ENCODE data around the gene OPN1MW3.
"Not testable (repeated sequence)": the region's sequence is repeated elsewhere in the genome, so short reads cannot be mapped to it uniquely, and the experiment has no call there.

Gene OPN1MW3

GRCh38 chrX:154257282-154257681, at the start of gene OPN1MW3:
Gene OPN1MW3 (plus strand): TSS chrX:154257582. CDS start chrX:154257620, 38 bp downstream.
- not testable (repeated sequence) for DNase-seq (ENCODE audit: extremely low spot score, insufficient read length, low read depth); FAIRE-seq

- not testable (repeated sequence) for FAIRE-seq; DNase-seq (ENCODE audit: extremely low spot score, insufficient read length, low read depth)
Observed at GRCh38 chrX:154209670-154210418, 47.5 kb upstream of the OPN1MW3 start.

GRCh38 chrX:154211057-154211456, 46.3 kb upstream of the OPN1MW3 start:
- FAIRE-seq; DNase-seq (ENCODE audit: extremely low spot score, insufficient read length, low read depth): not testable (repeated sequence)

GRCh38 chrX:154211499-154211898, 45.9 kb upstream of the OPN1MW3 start:
- not testable (repeated sequence) for FAIRE-seq; DNase-seq (ENCODE audit: extremely low spot score, insufficient read length, low read depth)

- DNase-seq (ENCODE audit: extremely low spot score, insufficient read length, low read depth); FAIRE-seq: not testable (repeated sequence)
Observed at GRCh38 chrX:154219456-154219855, 37.9 kb upstream of the OPN1MW3 start, which contains the start of gene OPN1MW2. Gene OPN1MW2 (plus strand): TSS chrX:154219756. CDS start chrX:154219816, 60 bp downstream.

- DNase-seq (ENCODE audit: extremely low spot score, insufficient read length, low read depth); FAIRE-seq: not testable (repeated sequence)
Observed at GRCh38 chrX:154225292-154225691, 32.1 kb upstream of the OPN1MW3 start.

GRCh38 chrX:154226706-154227105, 30.7 kb upstream of the OPN1MW3 start:
- not testable (repeated sequence) for DNase-seq (ENCODE audit: extremely low spot score, insufficient read length, low read depth); FAIRE-seq

GRCh38 chrX:154231443-154231842, 25.9 kb upstream of the OPN1MW3 start:
- not testable (repeated sequence) for FAIRE-seq; DNase-seq (ENCODE audit: extremely low spot score, insufficient read length, low read depth)

GRCh38 chrX:154233620-154234019, 23.8 kb upstream of the OPN1MW3 start:
- FAIRE-seq; DNase-seq (ENCODE audit: extremely low spot score, insufficient read length, low read depth): not testable (repeated sequence)

- FAIRE-seq; DNase-seq (ENCODE audit: extremely low spot score, insufficient read length, low read depth): not testable (repeated sequence)
Observed at GRCh38 chrX:154238939-154239559, 18.3 kb upstream of the OPN1MW3 start.

- DNase-seq (ENCODE audit: extremely low spot score, insufficient read length, low read depth); FAIRE-seq: not testable (repeated sequence)
Observed at GRCh38 chrX:154239982-154240503, 17.3 kb upstream of the OPN1MW3 start.

GRCh38 chrX:154247377-154248045, 9.9 kb upstream of the OPN1MW3 start:
- not testable (repeated sequence) for FAIRE-seq; DNase-seq (ENCODE audit: extremely low spot score, insufficient read length, low read depth)

- DNase-seq (ENCODE audit: extremely low spot score, insufficient read length, low read depth); FAIRE-seq: not testable (repeated sequence)
Observed at GRCh38 chrX:154248076-154248475, 9.3 kb upstream of the OPN1MW3 start.

- DNase-seq (ENCODE audit: extremely low spot score, insufficient read length, low read depth); FAIRE-seq: not testable (repeated sequence)
Observed at GRCh38 chrX:154258711-154259110, 1.3 kb downstream of the OPN1MW3 start.

- not testable (repeated sequence) for DNase-seq (ENCODE audit: extremely low spot score, insufficient read length, low read depth); FAIRE-seq
Observed at GRCh38 chrX:154263072-154263471, 5.7 kb downstream of the OPN1MW3 start.

- DNase-seq (ENCODE audit: extremely low spot score, insufficient read length, low read depth); FAIRE-seq: not testable (repeated sequence)
Observed at GRCh38 chrX:154269245-154269644, 11.9 kb downstream of the OPN1MW3 start.

GRCh38 chrX:154284489-154285338, 27.3 kb downstream of the OPN1MW3 start:
- not testable (repeated sequence) for FAIRE-seq; DNase-seq (ENCODE audit: extremely low spot score, insufficient read length, low read depth)

- FAIRE-seq; DNase-seq (ENCODE audit: extremely low spot score, insufficient read length, low read depth): not testable (repeated sequence)
Observed at GRCh38 chrX:154286406-154286805, 29.0 kb downstream of the OPN1MW3 start.
